B cell (primary cell): ENCODE results near the gene HOXB9. TPM values are rescaled to one million over a fixed set of nuclear protein-coding genes. Genes with fewer than 3 reads are reported as not detected.
A peak's percentile ranks its signal among the peaks of the same experiment; 100 is the strongest.

Source experiments
- ATAC-seq: fragments of 200-7000 bp; cut with Tn5 transposase; one replicate; pipeline ENCODE4 v1.10.0; 2021; ENCODE audit warnings: low read depth, mild to moderate bottlenecking, moderate number of reproducible peaks, moderate library complexity
- CTCF ChIA-PET: fragments of 350-600 bp; sonication (Branson Sonifier 250); formaldehyde crosslinking; loops from one replicate; lab custom pipeline; 2021; ENCODE audit warnings: antibody characterized with exemption, inconsistent platforms; lab: Charles Lee
- POLR2A ChIA-PET: fragments of 350-600 bp; sonication (Branson Sonifier 250); formaldehyde crosslinking; loops from one replicate; lab custom pipeline; 2021; ENCODE audit warnings: antibody characterized with exemption; lab: Charles Lee
- DNase-seq: peaks from one replicate; pipeline ENCODE4 v3.0.0; 2013
- H2AFZ ChIP-seq: 2 replicates; pipeline ENCODE4 v1.6.1; 2012; ENCODE audit warnings: mild to moderate bottlenecking, low read depth, low read length; ENCODE audit not compliant: insufficient read depth, poor library complexity, severe bottlenecking
- H3K27ac ChIP-seq, 2 donors: 1 replicate in 1 of 2; 2 replicates in 1 of 2; pipeline ENCODE4 v1.5.1; 2012 to 2013; ENCODE audit warnings: low read length in 2 of 2, mild to moderate bottlenecking in 2 of 2, moderate library complexity in 1 of 2
- H3K27me3 ChIP-seq, 4 experiments: fragments of 200-600 bp in 1 of 4; sonication (generic) in 1 of 4; replicated peaks in 1 of 4; 1 replicate in 2 of 4; 2 replicates in 2 of 4; pipeline versions ENCODE4 v1.6.1 to v1.7.0; 2013 to 2016; ENCODE audit warnings: low read length in 3 of 4, mild to moderate bottlenecking in 2 of 4, mixed read lengths in 1 of 4, moderate library complexity in 1 of 4; ENCODE audit not compliant: insufficient read depth in 4 of 4, control insufficient read depth in 3 of 4; ENCODE audit errors: control extremely low read depth in 1 of 4
- H3K36me3 ChIP-seq, 2 experiments: replicated peaks in 1 of 2; 1 replicate in 1 of 2; 2 replicates in 1 of 2; pipeline versions ENCODE4 v1.6.1 to v1.7.1; 2013; ENCODE audit warnings: low read length in 1 of 2; ENCODE audit not compliant: insufficient read depth in 2 of 2, control insufficient read depth in 1 of 2; ENCODE audit errors: control extremely low read depth in 1 of 2, extremely low read depth in 1 of 2
- H3K4me1 ChIP-seq, 2 donors: fragments of 200-600 bp in 1 of 2; sonication (generic) in 1 of 2; 1 replicate in 1 of 2; 2 replicates in 1 of 2; pipeline versions ENCODE4 v1.5.1 to v1.6.1; 2013 to 2017; ENCODE audit warnings: low read length in 2 of 2; ENCODE audit not compliant: control insufficient read depth in 2 of 2, insufficient read depth in 2 of 2
- H3K4me2 ChIP-seq: replicated peaks from 2 replicates; pipeline ENCODE3; 2012; ENCODE audit warnings: mild to moderate bottlenecking, low read depth, low read length; ENCODE audit not compliant: poor library complexity, severe bottlenecking
- H3K4me3 ChIP-seq, 5 experiments: fragments of 200-600 bp in 1 of 5; sonication (generic) in 1 of 5; 1 replicate in 3 of 5; 2 replicates in 2 of 5; pipeline versions ENCODE4 v1.5.1 to v1.7.0; 2011 to 2016; ENCODE audit warnings: low read length in 4 of 5, mild to moderate bottlenecking in 4 of 5, low read depth in 2 of 5, control low read depth in 1 of 5, moderate library complexity in 1 of 5; ENCODE audit not compliant: insufficient read depth in 1 of 5; ENCODE audit errors: control extremely low read depth in 1 of 5, extremely low read depth in 1 of 5
- H3K79me2 ChIP-seq: fragments of 200-600 bp; sonication (generic); one replicate; pipeline ENCODE4 v1.6.0; 2016; ENCODE audit warnings: low read length; ENCODE audit not compliant: control insufficient read depth, insufficient read depth
- H3K9ac ChIP-seq: fragments of 200-600 bp; sonication (generic); 2 replicates; pipeline ENCODE4 v1.6.1; 2017; ENCODE audit warnings: mild to moderate bottlenecking, low read length, moderate library complexity
- H3K9me3 ChIP-seq, 3 donors: one replicate each; pipeline versions ENCODE4 v1.6.1 to v1.7.1; 2013; ENCODE audit warnings: low read length in 2 of 3; ENCODE audit not compliant: control insufficient read depth in 2 of 3, insufficient read depth in 1 of 3; ENCODE audit errors: control extremely low read depth in 1 of 3
- H4K20me1 ChIP-seq: 2 replicates; pipeline ENCODE4 v1.6.0; 2012; ENCODE audit warnings: mild to moderate bottlenecking, low read length; ENCODE audit not compliant: insufficient read depth, control insufficient read depth, poor library complexity, severe bottlenecking
- H3K27ac Mint-ChIP-seq: one replicate; pipeline ENCODE4 v1.8.0; 2021; ENCODE audit warnings: mixed read lengths
- H3K27me3 Mint-ChIP-seq: one replicate; pipeline ENCODE4 v1.8.0; 2021; ENCODE audit warnings: mixed read lengths
- H3K4me1 Mint-ChIP-seq: one replicate; pipeline ENCODE4 v1.8.0; 2021; ENCODE audit warnings: mixed read lengths
- H3K4me3 Mint-ChIP-seq: one replicate; pipeline ENCODE4 v1.8.0; 2021; ENCODE audit warnings: mixed read lengths
- H3K9me3 Mint-ChIP-seq: one replicate; pipeline ENCODE4 v1.8.0; 2022; ENCODE audit warnings: mixed read lengths; ENCODE audit not compliant: insufficient read depth
- EZH2 ChIP-seq: IDR thresholded peaks from 2 replicates; pipeline ENCODE4 v1.6.1; 2012; ENCODE audit warnings: borderline replicate concordance, low read depth, mild to moderate bottlenecking, moderate library complexity, low read length; ENCODE audit not compliant: insufficient read depth, poor library complexity, severe bottlenecking
- WGBS: methylation state at CpG from one replicate; pipeline ENCODE4 v1.1.5; 2013; ENCODE audit warnings: missing lambda C conversion rate; ENCODE audit not compliant: insufficient coverage; 5-methylcytosine and 5-hydroxymethylcytosine counted together
- intact Hi-C: fragments of 100-400 bp; cut with micrococcal nuclease; formaldehyde crosslinking; loops from one replicate; pipeline ENCODE4 v1.10.0; 2022
- polyA plus RNA-seq: library from polyadenylated mRNA; depleted of rRNA; stranded (reverse); fragments of >200 nt; gene quantifications from 2 replicates; pipeline ENCODE4 v1.2.3, GENCODE V29; 2012
- total RNA-seq, 2 donors: library from RNA; stranded (reverse); fragments of 120-200 nt in 1 of 2; gene quantifications; 1 replicate in 1 of 2; 2 replicates in 1 of 2; pipeline versions ENCODE4 v1.2.3 to v1.2.4, GENCODE V29; 2013 to 2022
- TF ChIP-seq, protein P1 (sequence below): fragments of 200-600 bp; IDR thresholded peaks from one replicate; pipeline ENCODE4 v1.8.0; 2022; ENCODE audit warnings: antibody characterized with exemption, mild to moderate bottlenecking

HOXB9 gene
- total and polyA plus RNA-seq, 2 donors (not counting 1 experiment from before 2014, with no cell fraction given), result 0.07 TPM; not detected in 1

DNA sequence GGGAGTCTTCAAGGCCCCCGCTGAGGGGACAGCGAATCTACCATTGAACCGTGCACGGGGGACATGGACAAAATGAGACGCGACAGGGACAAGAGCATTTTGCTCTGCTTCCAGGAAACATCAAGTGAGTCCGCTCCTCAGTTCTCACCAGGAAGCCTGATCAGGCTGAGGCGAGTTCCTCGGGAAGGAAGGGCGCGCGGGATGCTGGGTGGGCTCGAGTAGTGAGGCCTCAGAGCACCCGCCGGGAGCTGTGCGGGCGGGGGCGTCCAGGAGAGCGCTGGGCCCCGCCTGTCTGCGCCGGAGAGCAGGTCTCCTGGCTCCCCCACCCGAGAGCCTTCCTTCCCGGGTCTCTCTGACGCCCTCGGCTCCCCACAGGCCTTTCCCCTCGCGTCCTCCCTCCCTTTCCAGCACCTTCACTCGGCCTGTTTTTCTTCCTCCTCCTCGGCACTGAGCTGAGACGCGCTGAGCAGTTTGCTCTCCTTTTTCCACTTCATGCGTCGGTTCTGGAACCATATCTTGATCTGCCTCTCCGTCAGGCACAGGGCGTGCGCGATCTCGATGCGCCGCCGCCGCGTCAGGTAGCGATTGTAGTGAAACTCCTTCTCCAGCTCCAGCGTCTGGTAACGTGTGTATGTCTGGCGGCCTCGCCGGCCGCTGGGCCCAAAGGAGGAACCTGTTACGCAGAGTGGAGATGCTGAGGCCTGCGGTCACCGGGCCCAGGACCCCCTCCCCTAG, 30.0 kb downstream of the HOXB9 start:
- intact Hi-C loops, result loop anchor here (2.0 to 5.0 kb wide), 2 partner anchors 15 to 131 kb away; partner anchors contain the start of genes HOXB13 and HOXB7
- H3K9me3 Mint-ChIP-seq, result no peaks in the 10 kb centered on the region
- peak overlapping the region; percentile 59 for H2AFZ ChIP-seq
- no peaks in the 10 kb centered on the region for H3K36me3 ChIP-seq
- H3K4me1 Mint-ChIP-seq, result peaks cover 49% of the 10 kb centered on the region
- H3K9ac ChIP-seq, result peak overlapping the region; percentile 11
- no peak for ATAC-seq
- H4K20me1 ChIP-seq, result peaks cover 8% of the 10 kb centered on the region
- peak overlapping the region in 3 of 5 experiments; percentile 11 to 35 (median 32) for H3K4me3 ChIP-seq
- peaks cover 92% of the 10 kb centered on the region for H3K27me3 Mint-ChIP-seq
- H3K4me1 ChIP-seq, result peaks cover 52 to 55% of the 10 kb centered on the region in 2 donors
- peak; percentile 67 for DNase-seq
- H3K9me3 ChIP-seq, result peaks cover 0 to 21% (median 0%) of the 10 kb centered on the region in 3 donors
- peaks cover 0 to 99% (median 74%) of the 10 kb centered on the region in 4 experiments for H3K27me3 ChIP-seq
- no peaks in the 10 kb centered on the region for H3K79me2 ChIP-seq
- WGBS, result 26% methylated on average over 54 of the region's 54 CpGs
- H3K27ac Mint-ChIP-seq, result peak overlapping the region; percentile 22
- ChIA-PET POLR2A (interaction anchor here (0.6 kb wide), 1 partner anchor 491 kb away, joined by 7 read pairs; no protein-coding TSS in a partner anchor), CTCF (interaction anchor here (0.9 to 5.6 kb wide), 5 partner anchors 13 to 288 kb away, joined by 3 to 64 read pairs (median 4); no protein-coding TSS in a partner anchor)
- no peak overlapping the region for H3K27ac ChIP-seq
- H3K4me3 Mint-ChIP-seq, result peak overlapping the region; percentile 81
- no peak for TF ChIP-seq EZH2
- TF ChIP-seq, protein P1, sequence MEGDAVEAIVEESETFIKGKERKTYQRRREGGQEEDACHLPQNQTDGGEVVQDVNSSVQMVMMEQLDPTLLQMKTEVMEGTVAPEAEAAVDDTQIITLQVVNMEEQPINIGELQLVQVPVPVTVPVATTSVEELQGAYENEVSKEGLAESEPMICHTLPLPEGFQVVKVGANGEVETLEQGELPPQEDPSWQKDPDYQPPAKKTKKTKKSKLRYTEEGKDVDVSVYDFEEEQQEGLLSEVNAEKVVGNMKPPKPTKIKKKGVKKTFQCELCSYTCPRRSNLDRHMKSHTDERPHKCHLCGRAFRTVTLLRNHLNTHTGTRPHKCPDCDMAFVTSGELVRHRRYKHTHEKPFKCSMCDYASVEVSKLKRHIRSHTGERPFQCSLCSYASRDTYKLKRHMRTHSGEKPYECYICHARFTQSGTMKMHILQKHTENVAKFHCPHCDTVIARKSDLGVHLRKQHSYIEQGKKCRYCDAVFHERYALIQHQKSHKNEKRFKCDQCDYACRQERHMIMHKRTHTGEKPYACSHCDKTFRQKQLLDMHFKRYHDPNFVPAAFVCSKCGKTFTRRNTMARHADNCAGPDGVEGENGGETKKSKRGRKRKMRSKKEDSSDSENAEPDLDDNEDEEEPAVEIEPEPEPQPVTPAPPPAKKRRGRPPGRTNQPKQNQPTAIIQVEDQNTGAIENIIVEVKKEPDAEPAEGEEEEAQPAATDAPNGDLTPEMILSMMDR, result no peak
- peak overlapping the region; percentile 94 for H3K4me2 ChIP-seq
